Stimulated activated CD8-positive, alpha-beta memory T cell treated with anti-CD3 and anti-CD28 coated beads, Interleukin-4, amount 100 ng/mL, for 48 hours (primary cell): ENCODE results near the gene LRRC8A.

Experiments
- DNase-seq: peaks from one replicate; pipeline ENCODE4 v3.0.0-alpha.2; 2020

The LRRC8A gene

GRCh38 chr9:128902351-128903078 lies 20.6 kb downstream of the LRRC8A start:
- peak; percentile 88 for DNase-seq

DNA sequence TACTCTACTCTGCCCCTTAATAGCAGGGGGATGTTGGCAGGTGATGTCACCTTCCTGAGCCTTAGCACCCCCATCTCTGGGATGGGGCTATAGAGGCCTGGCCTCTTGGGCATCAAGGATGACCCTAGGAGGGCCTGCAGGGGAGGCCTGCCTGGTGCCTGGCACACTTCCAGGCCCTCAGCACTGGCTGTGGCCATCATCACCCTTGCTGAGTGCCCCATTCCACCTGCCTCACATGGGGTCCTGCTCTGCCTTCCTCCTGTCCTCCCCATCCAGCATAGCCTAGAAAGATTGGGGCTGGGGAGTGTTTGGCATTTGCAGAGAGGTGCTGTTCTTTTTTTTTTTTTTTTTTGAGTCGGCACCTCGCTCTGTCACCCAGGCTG lies 21.1 kb downstream of the LRRC8A start:
- DNase-seq: no peak

DNA sequence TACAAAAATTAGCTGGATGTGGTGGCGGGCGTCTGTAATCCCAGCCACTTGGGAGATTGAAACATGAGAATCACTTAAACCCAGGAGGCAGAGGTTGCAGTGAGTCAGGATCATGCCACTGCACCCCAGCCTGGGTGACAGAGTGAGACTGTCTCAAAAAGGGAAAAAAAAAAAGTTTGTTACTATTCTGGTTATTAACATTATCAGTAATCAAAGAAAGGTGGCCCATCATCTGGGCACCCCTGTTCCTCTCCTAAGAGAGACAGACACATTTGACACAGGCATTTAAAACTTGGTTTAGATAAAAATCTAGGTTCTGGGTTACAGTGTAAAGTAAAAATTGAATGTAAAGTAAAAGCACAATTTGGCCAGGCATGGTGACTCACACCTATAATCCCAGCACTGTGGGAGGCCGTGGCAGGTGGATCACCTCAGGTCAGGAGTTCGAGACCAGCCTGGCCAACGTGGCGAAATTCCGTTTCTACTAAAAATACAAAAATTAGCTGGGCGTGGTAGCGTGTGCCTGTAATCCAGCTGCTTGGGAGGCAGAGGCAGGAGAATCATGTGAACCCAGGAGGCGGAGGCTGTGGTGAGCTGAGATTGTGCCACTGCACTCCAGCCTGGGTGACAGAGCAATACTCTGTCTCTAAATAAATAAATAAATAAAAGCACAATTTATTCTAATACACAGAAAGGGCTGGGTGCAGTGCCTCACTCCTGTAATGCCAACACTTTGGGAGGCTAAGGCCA lies 22.1 kb downstream of the LRRC8A start:
- no peak for DNase-seq

- no peak for DNase-seq
Measured at GRCh38 chr9:128905964-128906363, 24.0 kb downstream of the LRRC8A start.

GRCh38 chr9:128906741-128907140 lies 24.8 kb downstream of the LRRC8A start:
- DNase-seq: no peak

GRCh38 chr9:128908372-128908771 lies 26.4 kb downstream of the LRRC8A start:
- no peak for DNase-seq

DNA sequence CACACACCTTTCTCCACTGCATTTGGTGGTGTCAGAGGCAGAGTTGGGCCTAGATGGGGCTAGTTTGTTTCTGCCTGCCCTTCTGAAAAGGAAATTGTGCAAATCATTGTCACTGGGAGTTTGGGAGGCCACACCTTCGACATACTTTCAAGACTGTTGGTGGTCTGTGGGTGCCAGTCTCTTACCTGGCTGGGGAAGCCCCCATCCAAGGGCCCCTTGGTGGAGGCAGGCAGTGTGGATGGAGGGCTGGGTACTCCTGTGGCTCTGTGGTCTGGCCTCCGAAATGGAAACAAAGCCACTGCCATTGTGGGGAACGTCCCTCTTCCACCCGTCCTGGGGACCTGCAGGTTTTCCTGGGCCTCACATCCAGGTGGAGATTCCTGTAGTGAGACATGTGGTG lies 27.9 kb downstream of the LRRC8A start:
- no peak for DNase-seq

- no peak for DNase-seq
Measured at GRCh38 chr9:128910906-128911305, 29.0 kb downstream of the LRRC8A start.

- DNase-seq: no peak
Measured at GRCh38 chr9:128911529-128912035, 29.6 kb downstream of the LRRC8A start.

GRCh38 chr9:128912270-128912853 lies 30.4 kb downstream of the LRRC8A start:
- no peak for DNase-seq

GRCh38 chr9:128913048-128913900 lies 31.3 kb downstream of the LRRC8A start:
- no peak for DNase-seq

DNA sequence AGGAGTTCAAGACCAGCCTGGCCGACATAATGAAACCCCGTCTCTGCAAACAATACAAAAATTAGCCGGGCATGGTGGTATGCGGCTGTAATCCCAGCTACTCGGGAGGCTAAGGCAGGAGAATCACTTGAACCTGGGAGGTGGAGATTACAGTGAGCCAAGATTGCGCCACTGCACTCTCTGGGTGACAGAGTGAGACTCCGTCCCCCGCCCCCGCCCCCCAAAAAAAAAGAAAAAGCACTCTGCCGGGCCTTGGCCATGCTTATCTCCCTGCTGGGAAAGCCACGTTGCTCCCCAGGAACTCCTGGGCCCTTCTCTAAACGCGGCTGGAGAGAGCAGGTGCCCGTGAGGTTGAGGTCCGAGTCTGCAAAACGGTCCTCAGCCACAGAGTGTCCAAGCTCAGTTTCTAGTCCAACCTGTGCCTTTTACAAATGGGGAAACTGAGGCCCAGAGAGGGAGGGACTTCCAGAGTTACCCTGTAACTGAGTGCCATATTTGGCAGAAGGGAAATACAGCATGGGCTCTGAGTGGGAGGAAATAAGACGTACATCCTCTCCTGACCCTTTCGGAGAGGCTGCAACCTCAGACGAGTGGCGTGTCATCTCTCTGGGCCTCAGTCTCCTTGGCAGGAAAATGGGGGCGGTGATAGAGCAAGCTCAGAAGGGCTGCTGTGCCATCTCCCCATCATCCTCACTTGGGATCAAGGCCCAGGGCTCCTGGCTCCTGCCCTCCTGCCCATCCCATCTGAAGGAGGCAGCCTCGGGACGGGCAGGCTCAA lies 32.3 kb downstream of the LRRC8A start:
- no peak for DNase-seq

- no peak for DNase-seq
Measured at GRCh38 chr9:128916204-128916603, 34.3 kb downstream of the LRRC8A start.

- no peak for DNase-seq
Measured at GRCh38 chr9:128916745-128917144, 34.8 kb downstream of the LRRC8A start.

- no peak for DNase-seq
Measured at GRCh38 chr9:128917151-128917849, 35.4 kb downstream of the LRRC8A start.

- no peak for DNase-seq
Measured at GRCh38 chr9:128918921-128919320, 37.0 kb downstream of the LRRC8A start.

GRCh38 chr9:128919402-128920089 lies 37.6 kb downstream of the LRRC8A start:
- no peak for DNase-seq

DNA sequence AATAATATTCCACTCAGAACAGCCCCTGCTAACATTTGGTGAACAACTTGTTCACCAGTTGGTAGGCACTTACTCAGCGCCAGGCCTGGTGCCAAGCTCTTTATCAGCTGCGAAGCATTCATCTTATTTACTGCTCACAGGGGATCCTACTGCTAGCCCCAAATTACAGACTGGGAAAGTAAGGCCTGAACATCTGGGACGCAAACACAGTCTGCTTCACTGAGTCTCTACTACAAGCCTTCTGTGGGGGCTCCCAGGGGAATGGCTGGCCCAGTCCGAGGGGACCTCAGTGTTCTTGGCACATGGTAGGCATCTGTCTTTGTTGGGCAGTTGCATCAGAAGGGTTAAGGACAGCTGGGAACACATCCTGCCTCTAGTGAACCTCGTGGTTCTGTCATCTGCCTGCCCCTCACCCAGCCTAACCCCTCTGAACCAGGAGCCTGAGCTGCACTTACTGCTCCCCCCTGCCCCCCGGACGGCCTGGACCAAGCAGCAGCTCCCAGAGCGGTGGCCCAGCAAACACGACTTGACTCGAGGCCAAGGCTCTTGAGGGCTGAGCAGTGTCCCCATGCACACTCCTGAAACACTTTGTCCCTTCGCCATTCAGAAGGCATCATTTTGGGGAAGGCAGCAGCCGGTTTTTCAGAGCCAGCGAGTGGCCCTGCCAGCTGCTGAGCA lies 38.6 kb downstream of the LRRC8A start, which contains the start of gene PHYHD1:
Gene PHYHD1, plus strand, starts transcription at position 602 of the 678 bp plus-strand sequence. CDS start 1,342 bp downstream, outside the sequence.
- DNase-seq: no peak

GRCh38 chr9:128921881-128922763 lies 40.2 kb downstream of the LRRC8A start:
- DNase-seq: peak; percentile 47
